Endodermal cell (in vitro differentiated cells): Measurements from ENCODE around the gene KCNT2. TPM values are rescaled to one million over a fixed set of nuclear protein-coding genes. Genes with fewer than 3 reads are reported as not detected.

Source experiments
- DNase-seq: peaks from one replicate; pipeline ENCODE4 v3.0.0-alpha.2; 2017
- H3K27ac ChIP-seq: 2 replicates; pipeline ENCODE4 v1.5.1; 2013; ENCODE audit warnings: mild to moderate bottlenecking, low read depth, low read length, moderate library complexity
- H3K27me3 ChIP-seq: 2 replicates; pipeline ENCODE4 v1.6.1; 2013; ENCODE audit warnings: mild to moderate bottlenecking, low read length, moderate library complexity; ENCODE audit not compliant: insufficient read depth, control insufficient read depth, poor library complexity, severe bottlenecking
- H3K36me3 ChIP-seq: 2 replicates; pipeline ENCODE4 v1.7.0; 2013; ENCODE audit warnings: mild to moderate bottlenecking, low read length, moderate library complexity; ENCODE audit not compliant: control insufficient read depth, insufficient read depth
- H3K4me1 ChIP-seq: one replicate; pipeline ENCODE4 v1.7.0; 2013; ENCODE audit warnings: low read length; ENCODE audit not compliant: control insufficient read depth, insufficient read depth
- H3K4me3 ChIP-seq: 2 replicates; pipeline ENCODE4 v1.5.1; 2013; ENCODE audit warnings: mild to moderate bottlenecking, low read length, moderate library complexity
- H3K9ac ChIP-seq: 2 replicates; pipeline ENCODE4 v1.6.1; 2013; ENCODE audit warnings: mild to moderate bottlenecking, low read length, moderate library complexity; ENCODE audit not compliant: poor library complexity, severe bottlenecking; ENCODE audit errors: extremely low read depth
- H3K9me3 ChIP-seq: 2 replicates; pipeline ENCODE4 v1.6.1; 2013; ENCODE audit warnings: mild to moderate bottlenecking, low read length, moderate library complexity; ENCODE audit not compliant: control insufficient read depth
- H3K27ac Mint-ChIP-seq: 2 replicates; pipeline ENCODE4 v1.8.0; 2020; ENCODE audit warnings: mixed read lengths
- H3K27me3 Mint-ChIP-seq: 2 replicates; pipeline ENCODE4 v1.8.0; 2021; ENCODE audit warnings: mild to moderate bottlenecking, mixed read lengths; ENCODE audit not compliant: insufficient read depth
- H3K36me3 Mint-ChIP-seq: 2 replicates; pipeline ENCODE4 v1.8.0; 2020; ENCODE audit warnings: low read depth, mixed read lengths
- H3K4me1 Mint-ChIP-seq: 2 replicates; pipeline ENCODE4 v1.8.0; 2020; ENCODE audit warnings: mixed read lengths
- H3K4me3 Mint-ChIP-seq: 2 replicates; pipeline ENCODE4 v1.8.0; 2020; ENCODE audit warnings: mild to moderate bottlenecking, moderate library complexity, mixed read lengths
- H3K9me3 Mint-ChIP-seq: 2 replicates; pipeline ENCODE4 v1.8.0; 2020; ENCODE audit warnings: mild to moderate bottlenecking, mixed read lengths
- WGBS, 2 experiments: methylation state at CpG; one replicate each; pipeline versions ENCODE4 v1.1.5 to v1.1.7; 2013; ENCODE audit warnings: missing lambda C conversion rate in 2 of 2, mixed read lengths in 1 of 2; ENCODE audit not compliant: insufficient coverage in 1 of 2, insufficient read length in 1 of 2; 5-methylcytosine and 5-hydroxymethylcytosine counted together
- total RNA-seq, 2 donors: library from RNA; stranded (reverse); fragmentation: NEBNext Ultra II Directional in 1 of 2; extraction: Animal tissue kit (Norgen Biotek cat#: 25700) in 1 of 2; gene quantifications; 2 replicates in 1 of 2; 3 replicates in 1 of 2; pipeline ENCODE4 v1.2.1, GENCODE V29; 2021
- TF ChIP-seq, protein P1 (sequence below): fragments of 200-600 bp; sonication (generic); conservative IDR thresholded peaks from 2 replicates; pipeline ENCODE4 v1.5.0; 2021; ENCODE audit warnings: antibody characterized with exemption, mild to moderate bottlenecking

The KCNT2 gene
- total RNA-seq, 2 donors from 2014 or later, result 9.1 to 12.1 TPM

- Histone ChIP-seq H3K27ac (no peak overlapping the region), H3K36me3 (no peaks in the 10 kb centered on the region), H3K4me3 (no peak overlapping the region), H3K27me3 (no peaks in the 10 kb centered on the region), H3K9me3 (no peaks in the 10 kb centered on the region), H3K9ac (no peak overlapping the region), H3K4me1 (no peaks in the 10 kb centered on the region)
- Mint-ChIP-seq H3K27me3 (no peaks in the 10 kb centered on the region), H3K27ac (no peak overlapping the region), H3K36me3 (no peaks in the 10 kb centered on the region), H3K4me3 (no peak overlapping the region), H3K9me3 (no peaks in the 10 kb centered on the region), H3K4me1 (no peaks in the 10 kb centered on the region)
- no peak for DNase-seq
- 87% methylated on average over 2 of the region's 2 CpGs; no CpG with 5 or more reads in 1 of the 2 experiments for WGBS, 2 experiments
- TF ChIP-seq, protein P1, sequence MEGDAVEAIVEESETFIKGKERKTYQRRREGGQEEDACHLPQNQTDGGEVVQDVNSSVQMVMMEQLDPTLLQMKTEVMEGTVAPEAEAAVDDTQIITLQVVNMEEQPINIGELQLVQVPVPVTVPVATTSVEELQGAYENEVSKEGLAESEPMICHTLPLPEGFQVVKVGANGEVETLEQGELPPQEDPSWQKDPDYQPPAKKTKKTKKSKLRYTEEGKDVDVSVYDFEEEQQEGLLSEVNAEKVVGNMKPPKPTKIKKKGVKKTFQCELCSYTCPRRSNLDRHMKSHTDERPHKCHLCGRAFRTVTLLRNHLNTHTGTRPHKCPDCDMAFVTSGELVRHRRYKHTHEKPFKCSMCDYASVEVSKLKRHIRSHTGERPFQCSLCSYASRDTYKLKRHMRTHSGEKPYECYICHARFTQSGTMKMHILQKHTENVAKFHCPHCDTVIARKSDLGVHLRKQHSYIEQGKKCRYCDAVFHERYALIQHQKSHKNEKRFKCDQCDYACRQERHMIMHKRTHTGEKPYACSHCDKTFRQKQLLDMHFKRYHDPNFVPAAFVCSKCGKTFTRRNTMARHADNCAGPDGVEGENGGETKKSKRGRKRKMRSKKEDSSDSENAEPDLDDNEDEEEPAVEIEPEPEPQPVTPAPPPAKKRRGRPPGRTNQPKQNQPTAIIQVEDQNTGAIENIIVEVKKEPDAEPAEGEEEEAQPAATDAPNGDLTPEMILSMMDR, result no peak
These were observed 142.1 kb downstream of the KCNT2 start for GRCh38 chr1:196466166-196466565.

DNA sequence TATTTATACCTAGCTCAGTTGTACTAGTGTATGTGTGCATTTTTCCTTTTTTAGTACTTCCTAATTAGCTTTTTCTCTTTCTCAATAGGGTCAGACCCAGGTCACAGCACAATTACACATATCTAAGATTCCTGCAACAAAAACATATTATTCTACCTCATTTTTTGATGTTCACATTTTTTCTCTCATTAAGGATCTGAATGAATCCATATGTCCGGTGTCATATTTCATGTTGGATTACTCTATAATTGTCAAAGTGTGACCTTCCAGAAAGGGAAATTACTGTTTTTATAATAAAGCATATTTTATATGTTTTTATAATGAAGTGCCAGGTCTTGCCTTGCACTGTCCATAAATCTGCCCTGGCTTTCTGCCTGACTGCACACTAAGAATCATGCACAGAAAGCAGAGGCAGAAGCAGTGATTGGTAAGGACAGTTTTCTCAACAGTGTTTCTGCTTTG lies 143.7 kb downstream of the KCNT2 start:
- Histone ChIP-seq H3K9ac (no peak overlapping the region), H3K27ac (no peak overlapping the region), H3K36me3 (no peaks in the 10 kb centered on the region), H3K4me1 (no peaks in the 10 kb centered on the region), H3K4me3 (no peak overlapping the region), H3K27me3 (no peaks in the 10 kb centered on the region), H3K9me3 (no peaks in the 10 kb centered on the region)
- Mint-ChIP-seq H3K36me3 (no peaks in the 10 kb centered on the region), H3K4me3 (no peak overlapping the region), H3K27me3 (no peaks in the 10 kb centered on the region), H3K4me1 (peaks cover 5% of the 10 kb centered on the region), H3K27ac (no peak overlapping the region), H3K9me3 (no peaks in the 10 kb centered on the region)
- TF ChIP-seq, protein P1, result no peak
- 80 to 100% methylated on average over 1 of the region's 1 CpG for WGBS, 2 experiments
- DNase-seq, result no peak

- TF ChIP-seq, protein P1, result no peak
- no peaks in the 10 kb centered on the region for H3K9me3 Mint-ChIP-seq
- Histone ChIP-seq H3K4me3 (no peak overlapping the region), H3K27ac (no peak overlapping the region), H3K4me1 (no peaks in the 10 kb centered on the region), H3K36me3 (no peaks in the 10 kb centered on the region), H3K27me3 (no peaks in the 10 kb centered on the region), H3K9me3 (no peaks in the 10 kb centered on the region), H3K9ac (no peak overlapping the region)
- no peak overlapping the region for H3K4me3 Mint-ChIP-seq
- 95 to 100% methylated on average over 2 of the region's 2 CpGs for WGBS, 2 experiments
- DNase-seq, result no peak
- H3K4me1 Mint-ChIP-seq, result peaks cover 18% of the 10 kb centered on the region
- no peaks in the 10 kb centered on the region for H3K36me3 Mint-ChIP-seq
- no peaks in the 10 kb centered on the region for H3K27me3 Mint-ChIP-seq
- no peak overlapping the region for H3K27ac Mint-ChIP-seq
These were observed 146.2 kb downstream of the KCNT2 start for GRCh38 chr1:196462086-196462485.
